ENCODE data around the gene TNIP2.

- no peak for TF ChIP-seq CTCF (conservative IDR thresholded peaks at IDR 0.05 in 1 of 2, IDR thresholded peaks at IDR 0.05 in 1 of 2; ENCODE audit: extremely low read depth in 1 of 2, insufficient read depth in 1 of 2, low read depth in 1 of 2, low read length in 2 of 2)
- TF ChIP-seq EZH2 (IDR thresholded peaks at IDR 0.05; ENCODE audit: borderline replicate concordance, low read length) = no peak
Measured at GRCh38 chr4:2804449-2804972, 48.4 kb upstream of the TNIP2 start.

Measured in mammary epithelial cell (primary cell).